ENCODE measurements around the gene NDUFV1.

DNA sequence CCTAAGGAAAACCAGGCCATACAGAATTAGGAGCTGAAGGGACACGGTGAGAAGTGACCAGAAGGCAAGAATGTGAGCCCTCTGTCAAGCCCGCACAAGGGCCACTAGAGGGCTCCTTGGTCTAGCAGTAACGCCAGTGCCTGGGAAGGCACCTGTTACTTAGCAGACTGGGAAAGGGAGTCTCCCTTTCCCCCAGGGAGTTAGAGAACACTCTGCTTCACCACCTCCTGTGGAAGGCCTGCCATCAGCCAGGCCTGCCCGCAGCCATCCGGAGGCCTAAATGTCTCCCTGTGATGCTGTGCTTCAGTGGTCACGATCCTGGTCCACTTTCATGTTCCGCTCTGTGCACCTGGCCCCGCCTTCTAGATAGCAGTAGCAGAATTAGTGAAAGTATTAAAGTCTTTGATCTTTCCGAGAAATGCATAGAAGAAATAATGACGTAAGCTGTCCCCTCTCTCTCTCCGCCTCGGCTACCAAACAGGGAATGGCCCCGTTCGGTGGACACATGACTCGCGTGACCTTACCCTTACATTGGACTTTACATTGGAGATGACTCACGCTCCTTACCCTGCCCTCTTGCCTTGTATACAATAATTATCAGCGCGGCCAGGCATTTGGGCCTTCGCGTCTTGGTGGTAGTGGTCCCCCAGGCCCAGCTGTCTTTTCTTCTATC is 33.9 kb upstream of the NDUFV1 start:
- TF ChIP-seq, protein P1, sequence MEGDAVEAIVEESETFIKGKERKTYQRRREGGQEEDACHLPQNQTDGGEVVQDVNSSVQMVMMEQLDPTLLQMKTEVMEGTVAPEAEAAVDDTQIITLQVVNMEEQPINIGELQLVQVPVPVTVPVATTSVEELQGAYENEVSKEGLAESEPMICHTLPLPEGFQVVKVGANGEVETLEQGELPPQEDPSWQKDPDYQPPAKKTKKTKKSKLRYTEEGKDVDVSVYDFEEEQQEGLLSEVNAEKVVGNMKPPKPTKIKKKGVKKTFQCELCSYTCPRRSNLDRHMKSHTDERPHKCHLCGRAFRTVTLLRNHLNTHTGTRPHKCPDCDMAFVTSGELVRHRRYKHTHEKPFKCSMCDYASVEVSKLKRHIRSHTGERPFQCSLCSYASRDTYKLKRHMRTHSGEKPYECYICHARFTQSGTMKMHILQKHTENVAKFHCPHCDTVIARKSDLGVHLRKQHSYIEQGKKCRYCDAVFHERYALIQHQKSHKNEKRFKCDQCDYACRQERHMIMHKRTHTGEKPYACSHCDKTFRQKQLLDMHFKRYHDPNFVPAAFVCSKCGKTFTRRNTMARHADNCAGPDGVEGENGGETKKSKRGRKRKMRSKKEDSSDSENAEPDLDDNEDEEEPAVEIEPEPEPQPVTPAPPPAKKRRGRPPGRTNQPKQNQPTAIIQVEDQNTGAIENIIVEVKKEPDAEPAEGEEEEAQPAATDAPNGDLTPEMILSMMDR (IDR thresholded peaks at IDR 0.05) = peak; percentile 92
- no peak for TF ChIP-seq ZFX (IDR thresholded peaks at IDR 0.05; ENCODE audit: borderline replicate concordance)
